ENCODE measurements around the gene CDC27.

GRCh38 chr17:47192554-47192953, 3.5 kb upstream of the CDC27 start:
- TF ChIP-seq SUZ12 (IDR thresholded peaks at IDR 0.05; ENCODE audit: extremely low read depth, insufficient read depth, insufficient read length) (no peak), YY1 (IDR thresholded peaks at IDR 0.05; ENCODE audit: insufficient read depth, insufficient read length) (no peak)

Measured in NT2/D1 (cell line).